Suprapubic skin (tissue), 4 donors: ENCODE results near the gene ADD3. TPM values are rescaled to one million over a fixed set of nuclear protein-coding genes. Genes with fewer than 3 reads are reported as not detected.

Experiments used
- DNase-seq, 2 donors: peaks; one replicate each; pipeline ENCODE4 v3.0.0-alpha.2; 2019; ENCODE audit warnings: low spot score in 2 of 2
- H3K27ac ChIP-seq: fragments of 200-600 bp; sonication (generic); one replicate; pipeline ENCODE4 v1.5.1; 2019
- H3K27me3 ChIP-seq: fragments of 200-600 bp; sonication (generic); one replicate; pipeline ENCODE4 v1.5.1; 2019
- H3K36me3 ChIP-seq: fragments of 200-600 bp; sonication (generic); one replicate; pipeline ENCODE4 v1.5.1; 2019
- H3K4me1 ChIP-seq: fragments of 200-600 bp; sonication (generic); one replicate; pipeline ENCODE4 v1.5.1; 2019
- H3K4me3 ChIP-seq: fragments of 200-600 bp; sonication (generic); one replicate; pipeline ENCODE4 v1.5.1; 2019; ENCODE audit warnings: mild to moderate bottlenecking
- H3K9me3 ChIP-seq: fragments of 200-600 bp; sonication (generic); one replicate; pipeline ENCODE4 v1.5.1; 2019
- CTCF ChIP-seq, 2 donors: fragments of 200-600 bp in 1 of 2; fragments of 450-650 bp in 1 of 2; sonication (generic) in 1 of 2; IDR thresholded peaks; one replicate each; pipeline ENCODE4 v1.5.1; 2016 to 2019; ENCODE audit warnings: antibody characterized with exemption in 2 of 2, mild to moderate bottlenecking in 1 of 2, moderate library complexity in 1 of 2
- EP300 ChIP-seq: sonication (generic); formaldehyde crosslinking; IDR thresholded peaks from one replicate; pipeline ENCODE4 v1.6.1; 2017; ENCODE audit warnings: antibody characterized with exemption
- POLR2A ChIP-seq, 2 donors: fragments of 450-650 bp; IDR thresholded peaks; one replicate each; pipeline ENCODE4 v1.6.1; 2017; ENCODE audit warnings: antibody characterized with exemption in 2 of 2, mild to moderate bottlenecking in 2 of 2, moderate library complexity in 2 of 2
- POLR2AphosphoS5 ChIP-seq, 3 donors: sonication (generic); formaldehyde crosslinking; IDR thresholded peaks; one replicate each; pipeline ENCODE4 v1.6.1; 2017; ENCODE audit warnings: antibody characterized with exemption in 3 of 3
- WGBS: methylation state at CpG from one replicate; pipeline ENCODE4 v1.1.5; 2018; 5-methylcytosine and 5-hydroxymethylcytosine counted together
- total RNA-seq, 4 donors: library from RNA; depleted of rRNA; stranded (reverse); fragments of >200 nt; gene quantifications; one replicate each; pipeline ENCODE4 v1.1.0, GENCODE V29; 2016

The ADD3 gene
- total RNA-seq, 4 donors from 2014 or later, result 72.6 to 335 (median 279) TPM

GRCh38 chr10:110013630-110014293, 6.0 kb downstream of the ADD3 start:
- DNase-seq, result no peak
- Histone ChIP-seq H3K36me3 (no peaks in the 10 kb centered on the region), H3K9me3 (no peaks in the 10 kb centered on the region), H3K4me1 (peaks cover 74% of the 10 kb centered on the region), H3K27me3 (no peaks in the 10 kb centered on the region), H3K27ac (peak overlapping the region; percentile 5), H3K4me3 (no peak overlapping the region)
- 44% methylated on average over 4 of the region's 4 CpGs for WGBS
- TF ChIP-seq CTCF (IDR thresholded peaks at IDR 0.05), result no peak
- TF ChIP-seq POLR2A (IDR thresholded peaks at IDR 0.05), result no peak
- TF ChIP-seq POLR2AphosphoS5 (IDR thresholded peaks at IDR 0.05), result no peak
- no peak for TF ChIP-seq EP300

- no peak overlapping the region for H3K27ac ChIP-seq
- H3K36me3 ChIP-seq, result no peaks in the 10 kb centered on the region
- H3K27me3 ChIP-seq, result no peaks in the 10 kb centered on the region
- no peaks in the 10 kb centered on the region for H3K9me3 ChIP-seq
- DNase-seq, result no peak
- peaks cover 66% of the 10 kb centered on the region for H3K4me1 ChIP-seq
- TF ChIP-seq CTCF (IDR thresholded peaks at IDR 0.05) (peak in 1 of 2 donors; percentile 13), POLR2A (IDR thresholded peaks at IDR 0.05) (no peak)
- no peak overlapping the region for H3K4me3 ChIP-seq
Observed at GRCh38 chr10:110016039-110016438, 8.3 kb downstream of the ADD3 start.

- Histone ChIP-seq H3K36me3 (no peaks in the 10 kb centered on the region), H3K27me3 (no peaks in the 10 kb centered on the region), H3K27ac (no peak overlapping the region), H3K9me3 (no peaks in the 10 kb centered on the region), H3K4me3 (no peak overlapping the region), H3K4me1 (peaks cover 56% of the 10 kb centered on the region)
- TF ChIP-seq CTCF (IDR thresholded peaks at IDR 0.05), result no peak
- no peak for TF ChIP-seq POLR2A (IDR thresholded peaks at IDR 0.05)
- no peak for TF ChIP-seq EP300
- no peak for TF ChIP-seq POLR2AphosphoS5 (IDR thresholded peaks at IDR 0.05)
- DNase-seq, result no peak
- 40% methylated on average over 4 of the region's 4 CpGs for WGBS
Observed at GRCh38 chr10:110017052-110017451, 9.3 kb downstream of the ADD3 start.

GRCh38 chr10:110017907-110018306, 10.1 kb downstream of the ADD3 start:
- Histone ChIP-seq H3K4me3 (no peak overlapping the region), H3K9me3 (no peaks in the 10 kb centered on the region), H3K27me3 (no peaks in the 10 kb centered on the region), H3K27ac (no peak overlapping the region), H3K36me3 (no peaks in the 10 kb centered on the region), H3K4me1 (peaks cover 53% of the 10 kb centered on the region)
- TF ChIP-seq POLR2AphosphoS5 (IDR thresholded peaks at IDR 0.05), result no peak
- TF ChIP-seq POLR2A (IDR thresholded peaks at IDR 0.05), result no peak
- TF ChIP-seq EP300, result no peak
- TF ChIP-seq CTCF (IDR thresholded peaks at IDR 0.05), result no peak
- WGBS, result 76% methylated on average over 1 of the region's 1 CpG
- no peak for DNase-seq

GRCh38 chr10:110020265-110020664, 12.5 kb downstream of the ADD3 start:
- H3K27ac ChIP-seq, result no peak overlapping the region
- H3K36me3 ChIP-seq, result no peaks in the 10 kb centered on the region
- DNase-seq, result no peak
- TF ChIP-seq POLR2A (IDR thresholded peaks at IDR 0.05), result no peak
- no peak for TF ChIP-seq POLR2AphosphoS5 (IDR thresholded peaks at IDR 0.05)
- TF ChIP-seq CTCF (IDR thresholded peaks at IDR 0.05), result no peak
- no peak for TF ChIP-seq EP300
- no peak overlapping the region for H3K4me3 ChIP-seq
- H3K9me3 ChIP-seq, result no peaks in the 10 kb centered on the region
- WGBS, result 46% methylated on average over 6 of the region's 6 CpGs
- peaks cover 47% of the 10 kb centered on the region for H3K4me1 ChIP-seq
- H3K27me3 ChIP-seq, result no peaks in the 10 kb centered on the region
